Glomerular visceral epithelial cell (primary cell): ENCODE data around the gene KCNJ5.
"Not testable (repeated sequence)": the region's sequence is repeated elsewhere in the genome, so short reads cannot be mapped to it uniquely, and the experiment has no call there.

Experiments used
- DNase-seq: peaks from one replicate; pipeline ENCODE4 v3.0.0-alpha.2; 2016; ENCODE audit errors: extremely low spot score

Gene KCNJ5

GRCh38 chr11:128913806-128914205, 22.6 kb downstream of the KCNJ5 start:
- DNase-seq: no peak

GRCh38 chr11:128914216-128915148, 23.3 kb downstream of the KCNJ5 start:
- no peak for DNase-seq

- DNase-seq: no peak
Observed at GRCh38 chr11:128915149-128915521, 24.0 kb downstream of the KCNJ5 start.

GRCh38 chr11:128916037-128916572, 24.9 kb downstream of the KCNJ5 start:
- DNase-seq: no peak

DNA sequence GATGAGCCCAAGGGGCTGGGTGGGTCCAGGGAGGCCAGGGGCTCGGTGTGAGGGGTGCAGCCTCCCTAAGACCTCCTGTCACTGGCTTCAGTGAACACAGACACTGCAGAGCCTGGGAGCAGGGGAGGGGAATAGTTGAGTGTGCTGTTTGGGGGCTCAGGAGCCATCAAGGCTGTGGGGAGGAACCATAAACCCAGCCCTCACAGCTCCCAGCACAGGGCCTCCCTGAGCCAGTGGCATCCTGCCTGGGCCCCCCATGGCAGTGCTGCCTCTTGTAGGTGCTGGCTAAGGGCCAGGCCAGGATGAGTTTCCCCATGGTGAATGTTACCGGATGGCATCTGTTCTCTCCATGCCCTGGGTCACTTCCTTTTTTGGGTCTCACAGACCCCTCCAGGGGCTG, 25.5 kb downstream of the KCNJ5 start:
- no peak for DNase-seq

- no peak for DNase-seq
Observed at GRCh38 chr11:128917144-128917724, 26.1 kb downstream of the KCNJ5 start.

GRCh38 chr11:128919216-128919615, 28.1 kb downstream of the KCNJ5 start:
- no peak for DNase-seq

- not testable (repeated sequence) for DNase-seq
Observed at GRCh38 chr11:128919635-128920034, 28.5 kb downstream of the KCNJ5 start.

DNA sequence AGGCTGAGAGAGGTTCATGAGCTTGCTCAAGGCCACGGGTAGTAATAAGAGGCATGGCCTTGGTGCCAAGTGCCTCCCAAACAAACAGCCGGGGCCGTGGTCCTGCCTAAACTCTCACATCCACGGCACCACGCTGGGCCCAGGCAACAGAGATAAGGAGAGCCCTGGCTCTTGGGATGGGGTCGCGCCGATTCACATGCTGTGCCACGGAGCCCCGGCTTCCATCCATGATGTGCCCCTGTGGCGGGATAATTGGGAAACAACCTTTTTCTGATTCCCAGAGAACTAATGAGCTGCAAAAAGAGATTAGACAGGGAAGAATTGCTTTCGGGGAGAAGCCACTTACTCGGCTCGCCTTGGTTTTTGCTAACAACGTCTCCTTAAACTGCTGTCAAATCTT, 29.5 kb downstream of the KCNJ5 start:
- no peak for DNase-seq

- DNase-seq: no peak
Observed at GRCh38 chr11:128921793-128922192, 30.6 kb downstream of the KCNJ5 start.

- DNase-seq: no peak
Observed at GRCh38 chr11:128924104-128924503, 32.9 kb downstream of the KCNJ5 start.

DNA sequence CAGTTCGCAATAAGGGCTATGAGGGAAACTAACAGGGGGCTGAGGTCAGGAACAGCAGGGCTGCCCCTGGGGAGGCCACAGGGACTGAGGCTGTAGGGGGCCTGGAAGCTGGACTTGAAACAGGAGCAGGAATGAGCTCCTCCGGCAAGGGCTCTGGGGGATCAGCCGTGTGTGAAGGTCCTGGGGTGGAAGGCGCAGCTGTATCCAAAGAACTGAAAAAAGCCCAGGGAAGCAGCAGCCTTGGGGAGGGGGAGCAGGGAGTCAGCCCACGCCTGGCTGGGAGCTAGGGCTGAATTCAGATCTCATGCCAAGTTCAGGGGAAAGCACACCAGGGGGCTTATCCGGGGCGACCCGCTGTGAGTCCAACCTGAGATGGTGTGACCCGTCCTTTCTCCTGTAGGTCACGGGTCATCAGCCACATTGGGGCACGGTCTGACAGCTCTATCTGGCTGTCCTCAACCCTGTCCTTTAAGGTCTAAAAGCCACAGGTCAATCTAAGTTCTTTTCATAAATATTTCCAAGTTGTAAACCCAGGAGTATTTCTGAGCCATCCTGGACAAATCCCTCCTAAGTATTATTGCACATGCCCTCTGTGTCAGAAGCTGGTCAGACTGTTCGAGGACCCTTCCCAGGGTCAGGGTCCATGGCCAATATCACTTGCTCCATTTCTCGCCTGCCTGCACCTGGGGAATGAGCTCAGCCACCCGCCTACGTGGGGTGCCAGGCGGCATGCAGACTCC, 33.5 kb downstream of the KCNJ5 start:
- no peak for DNase-seq

GRCh38 chr11:128925250-128925600, 34.1 kb downstream of the KCNJ5 start:
- no peak for DNase-seq

DNA sequence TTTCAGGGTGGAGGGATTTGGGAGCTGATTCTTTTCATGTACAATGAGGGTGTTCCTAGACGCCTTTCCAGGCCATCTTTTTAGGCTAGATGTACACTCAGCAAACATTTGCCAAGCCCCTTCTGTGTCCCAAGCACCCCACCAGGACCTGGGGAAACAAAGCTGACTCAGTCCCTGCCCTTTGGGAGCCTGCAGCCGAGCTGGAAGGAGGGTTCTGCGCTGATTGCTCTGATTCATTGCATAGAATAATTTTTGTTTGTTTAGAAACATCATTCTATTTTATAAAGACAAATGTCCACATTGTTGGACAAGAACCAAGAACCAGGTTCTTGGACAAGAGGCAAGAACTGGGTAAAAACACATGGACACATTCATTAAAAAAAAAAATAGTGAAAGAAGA, 34.8 kb downstream of the KCNJ5 start:
- no peak for DNase-seq

- DNase-seq: no peak
Observed at GRCh38 chr11:128926437-128927107, 35.4 kb downstream of the KCNJ5 start.

DNA sequence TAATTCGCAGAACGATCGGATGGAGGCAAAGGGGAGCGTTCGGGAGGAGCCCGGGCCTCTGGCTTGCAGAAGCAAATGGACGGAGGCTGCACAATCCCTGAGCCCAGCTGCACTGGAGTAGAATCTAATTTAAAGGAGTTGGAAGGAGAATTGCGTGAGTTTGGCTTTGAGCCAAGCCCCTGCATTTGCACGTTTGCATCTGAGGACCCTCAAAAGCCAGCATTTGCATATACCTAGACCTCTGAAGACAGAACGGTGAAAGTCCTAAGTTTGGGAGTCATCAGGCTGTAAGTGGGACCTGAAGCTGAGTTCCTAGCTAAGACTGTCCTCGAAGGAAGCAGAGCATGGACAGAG, 35.9 kb downstream of the KCNJ5 start:
- no peak for DNase-seq

DNA sequence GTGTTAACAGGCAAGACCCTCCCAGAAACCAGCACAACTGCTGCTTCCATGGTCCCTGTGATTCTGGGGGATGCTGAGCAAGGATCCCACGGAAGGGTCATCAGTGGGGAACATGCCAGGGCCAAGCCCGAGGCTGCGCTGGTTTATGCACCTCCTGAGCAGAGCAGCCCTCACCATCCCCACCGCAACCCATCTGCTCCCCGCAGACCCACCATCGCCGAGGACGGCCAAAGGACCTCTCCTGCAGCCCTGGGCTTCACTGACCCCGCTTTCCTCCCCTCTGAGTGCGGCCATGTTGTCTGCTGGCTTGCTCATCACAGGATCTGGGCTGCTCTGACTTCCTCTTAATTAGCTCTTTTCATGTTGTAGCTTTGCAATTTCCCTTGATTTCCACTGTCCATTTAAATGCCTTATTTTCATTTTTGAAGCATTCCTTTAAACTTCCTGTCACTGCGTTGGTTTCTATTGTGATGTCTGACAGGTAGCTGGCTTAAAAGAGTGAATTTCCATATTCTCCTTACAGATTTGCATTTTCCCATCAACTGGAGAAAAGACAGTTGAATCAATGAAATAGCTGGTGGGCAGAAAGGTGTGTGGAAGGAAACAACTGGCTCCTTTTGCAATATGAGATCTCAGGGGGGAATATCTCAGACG, 36.7 kb downstream of the KCNJ5 start:
- no peak for DNase-seq

DNA sequence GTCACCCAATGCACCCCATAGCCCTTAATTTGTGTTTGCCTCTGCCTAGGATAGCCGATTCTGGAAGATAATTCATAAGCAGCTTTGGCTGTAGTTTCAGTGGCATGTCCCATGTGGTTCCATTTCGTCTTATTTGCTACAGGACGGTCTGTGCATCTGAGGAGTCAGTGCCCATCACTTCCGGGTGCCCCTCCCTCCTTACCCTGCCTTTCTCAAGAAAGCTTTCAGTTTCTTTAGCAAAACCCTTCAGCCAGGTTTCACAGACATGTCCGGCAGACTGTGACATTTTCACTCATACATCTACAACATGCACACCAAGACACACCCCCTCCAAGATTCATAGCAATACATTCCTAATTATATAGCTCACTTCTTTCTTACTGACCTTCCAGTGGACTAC, 37.2 kb downstream of the KCNJ5 start:
- DNase-seq: no peak

DNA sequence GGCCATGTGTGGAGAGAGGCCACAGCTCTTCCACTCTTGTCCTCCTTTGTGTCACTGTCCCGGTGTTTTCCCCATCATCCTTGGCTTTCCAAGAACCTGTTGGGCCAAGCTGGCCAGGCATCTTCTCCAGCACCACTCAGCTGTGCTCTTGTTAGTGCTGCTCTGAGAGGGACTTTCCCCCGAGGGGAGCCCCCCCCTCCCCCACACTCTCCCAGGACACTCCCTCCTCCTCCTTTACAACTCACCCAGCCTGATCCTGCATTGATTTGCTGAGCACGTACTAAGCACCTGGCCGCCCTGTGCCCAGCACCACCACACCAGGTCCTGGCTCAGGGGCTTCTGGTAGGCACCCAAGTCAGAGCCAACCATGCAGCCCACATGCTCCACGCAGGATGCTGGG, 38.3 kb downstream of the KCNJ5 start:
- no peak for DNase-seq

DNA sequence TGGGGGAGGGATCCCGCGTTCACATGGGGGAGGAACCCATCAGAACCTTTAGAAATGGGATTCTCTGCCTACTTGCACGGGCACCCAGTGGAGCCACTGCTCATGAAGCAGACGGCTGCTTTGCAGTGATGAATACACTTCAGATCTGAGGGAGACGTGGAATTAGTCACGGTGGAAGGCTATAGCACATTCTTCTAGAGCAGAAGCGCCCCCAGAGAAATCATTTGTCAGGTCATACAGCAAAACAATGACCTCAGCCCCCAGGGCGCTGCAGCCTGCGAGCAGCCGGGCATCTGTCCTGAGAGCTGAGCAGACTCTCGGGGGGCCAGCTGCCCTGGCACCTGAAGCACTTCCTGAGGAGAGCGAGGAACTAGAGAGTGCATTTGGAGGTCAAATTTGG, 38.8 kb downstream of the KCNJ5 start:
- peak; percentile 25 for DNase-seq

DNA sequence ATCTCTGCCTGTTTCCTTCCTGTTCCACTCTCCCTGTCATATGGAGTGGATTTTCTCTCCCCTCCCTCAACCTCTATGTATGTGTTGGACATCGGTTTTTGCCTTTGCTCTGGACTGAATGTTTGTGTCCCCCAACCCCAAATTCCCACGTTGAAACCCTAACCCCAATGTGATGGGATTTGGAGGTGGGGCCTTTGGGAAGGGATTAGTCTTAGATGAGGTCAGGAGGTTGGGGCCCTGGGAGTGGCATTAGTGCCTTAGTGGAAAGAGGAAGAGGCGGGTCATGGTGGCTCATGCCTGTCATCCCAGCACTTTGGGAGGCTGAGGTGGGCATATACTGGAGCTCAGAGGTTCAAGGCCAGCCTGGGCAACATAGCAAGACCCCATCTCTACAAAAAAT, 39.9 kb downstream of the KCNJ5 start:
- DNase-seq: no peak

DNA sequence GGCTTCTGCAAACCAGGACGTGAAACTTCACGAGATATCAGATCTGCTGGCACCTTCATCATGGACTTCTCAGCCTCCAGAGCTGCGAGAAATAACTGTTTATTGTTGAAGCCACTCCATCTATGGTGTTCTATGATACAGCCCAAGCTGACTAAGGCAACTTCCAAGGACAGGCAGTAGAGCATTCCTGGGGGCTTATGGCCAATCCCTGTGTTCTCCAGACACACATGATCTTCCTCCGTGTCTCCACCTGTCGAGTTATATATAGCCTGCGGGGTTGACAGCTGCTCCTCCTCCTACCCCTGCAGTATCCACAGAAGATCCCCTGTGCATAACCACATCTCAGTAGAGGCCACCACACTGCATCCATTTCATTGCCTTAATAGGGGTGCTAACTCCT, 40.5 kb downstream of the KCNJ5 start:
- no peak for DNase-seq
